ENCODE results near the gene DNAH8. TPM values are rescaled to one million over a fixed set of nuclear protein-coding genes. Genes with fewer than 3 reads are reported as not detected.

Gene DNAH8
- polyA plus RNA-seq, 4 donors, result 0.35 to 0.57 (median 0.39) TPM

Other genes with a start within 250 kb of the DNAH8 start
- 10 to 100 TPM; 12.1 to 15.7 (median 12.9) TPM for gene BTBD9, start 75.4 kb upstream of the DNAH8 start, polyA plus RNA-seq (ENCODE audit: insufficient read length in 4 of 4)
- gene GLO1, start 12.2 kb upstream of the DNAH8 start, polyA plus RNA-seq (ENCODE audit: insufficient read length in 4 of 4), result 100 to 1,000 TPM; 125 to 164 (median 149) TPM